ENCODE results near the gene SKA3.

SKA3 gene

GRCh38 chr13:21121616-21122015, 54.7 kb downstream of the SKA3 start:
- TF ChIP-seq, protein P1, sequence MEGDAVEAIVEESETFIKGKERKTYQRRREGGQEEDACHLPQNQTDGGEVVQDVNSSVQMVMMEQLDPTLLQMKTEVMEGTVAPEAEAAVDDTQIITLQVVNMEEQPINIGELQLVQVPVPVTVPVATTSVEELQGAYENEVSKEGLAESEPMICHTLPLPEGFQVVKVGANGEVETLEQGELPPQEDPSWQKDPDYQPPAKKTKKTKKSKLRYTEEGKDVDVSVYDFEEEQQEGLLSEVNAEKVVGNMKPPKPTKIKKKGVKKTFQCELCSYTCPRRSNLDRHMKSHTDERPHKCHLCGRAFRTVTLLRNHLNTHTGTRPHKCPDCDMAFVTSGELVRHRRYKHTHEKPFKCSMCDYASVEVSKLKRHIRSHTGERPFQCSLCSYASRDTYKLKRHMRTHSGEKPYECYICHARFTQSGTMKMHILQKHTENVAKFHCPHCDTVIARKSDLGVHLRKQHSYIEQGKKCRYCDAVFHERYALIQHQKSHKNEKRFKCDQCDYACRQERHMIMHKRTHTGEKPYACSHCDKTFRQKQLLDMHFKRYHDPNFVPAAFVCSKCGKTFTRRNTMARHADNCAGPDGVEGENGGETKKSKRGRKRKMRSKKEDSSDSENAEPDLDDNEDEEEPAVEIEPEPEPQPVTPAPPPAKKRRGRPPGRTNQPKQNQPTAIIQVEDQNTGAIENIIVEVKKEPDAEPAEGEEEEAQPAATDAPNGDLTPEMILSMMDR (IDR thresholded peaks at IDR 0.05; ENCODE audit: control insufficient read depth, insufficient read depth, low read depth, low read length, missing control alignments), result no peak
- no peak for DNase-seq (ENCODE audit: low read depth)
- no peak overlapping the region for H3K4me3 ChIP-seq (ENCODE audit: control insufficient read depth, low read depth, low read length)

- DNase-seq (ENCODE audit: low read depth), result no peak
- no peak overlapping the region for H3K4me3 ChIP-seq (ENCODE audit: control insufficient read depth, low read depth, low read length)
- TF ChIP-seq, protein P1 (IDR thresholded peaks at IDR 0.05; ENCODE audit: control insufficient read depth, insufficient read depth, low read depth, low read length, missing control alignments), result no peak
These were observed 56.2 kb downstream of the SKA3 start for GRCh38 chr13:21120191-21120590.

- DNase-seq (ENCODE audit: low read depth), result no peak
- H3K4me3 ChIP-seq (ENCODE audit: control insufficient read depth, low read depth, low read length), result no peak overlapping the region
- TF ChIP-seq, protein P1 (IDR thresholded peaks at IDR 0.05; ENCODE audit: control insufficient read depth, insufficient read depth, low read depth, low read length, missing control alignments), result no peak
These were observed 56.8 kb downstream of the SKA3 start for GRCh38 chr13:21119526-21119925.

DNA sequence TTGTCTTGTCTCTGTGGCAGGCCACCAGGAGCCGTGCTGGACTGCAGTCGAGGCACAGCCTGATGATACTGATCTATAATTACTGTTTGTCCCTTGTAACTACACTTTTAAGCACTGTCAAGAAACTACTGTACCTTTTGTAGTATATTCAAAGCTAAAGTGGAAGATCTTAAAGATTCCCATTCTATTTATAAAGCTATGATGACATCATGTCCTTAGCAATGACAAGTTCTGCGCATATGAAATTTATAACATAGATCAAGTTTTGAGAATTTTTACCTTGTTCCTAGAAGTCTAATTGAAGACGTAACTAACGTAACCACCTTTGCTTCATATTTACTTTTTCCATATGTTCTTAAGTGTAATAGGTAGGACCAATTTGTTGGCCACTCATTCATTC, 58.2 kb downstream of the SKA3 start:
- TF ChIP-seq, protein P1 (IDR thresholded peaks at IDR 0.05; ENCODE audit: control insufficient read depth, insufficient read depth, low read depth, low read length, missing control alignments), result no peak

GRCh38 chr13:21117104-21117809, 59.1 kb downstream of the SKA3 start:
- no peak overlapping the region for H3K4me3 ChIP-seq (ENCODE audit: control insufficient read depth, low read depth, low read length)
- DNase-seq (ENCODE audit: low read depth), result no peak

More for the DNA sequence above, 58.2 kb downstream of the SKA3 start:
- H3K4me3 ChIP-seq (ENCODE audit: control insufficient read depth, low read depth, low read length), result no peak overlapping the region
- DNase-seq (ENCODE audit: low read depth), result no peak

GRCh38 chr13:21116141-21116540, 60.2 kb downstream of the SKA3 start:
- DNase-seq (ENCODE audit: low read depth), result no peak
- H3K4me3 ChIP-seq (ENCODE audit: control insufficient read depth, low read depth, low read length), result no peak overlapping the region
- TF ChIP-seq, protein P1 (IDR thresholded peaks at IDR 0.05; ENCODE audit: control insufficient read depth, insufficient read depth, low read depth, low read length, missing control alignments), result no peak

More at GRCh38 chr13:21117104-21117809, 59.1 kb downstream of the SKA3 start:
- TF ChIP-seq, protein P1 (IDR thresholded peaks at IDR 0.05; ENCODE audit: control insufficient read depth, insufficient read depth, low read depth, low read length, missing control alignments), result no peak
